CD14-positive monocyte (primary cell): ENCODE measurements around the gene STPG1. TPM values are rescaled to one million over a fixed set of nuclear protein-coding genes. Genes with fewer than 3 reads are reported as not detected.

Experiments used
- DNase-seq, 3 donors: peaks; one replicate each; pipeline ENCODE4 v3.0.0-alpha.2; 2011 to 2022
- H2AFZ ChIP-seq: 2 replicates; pipeline ENCODE4 v1.6.0; 2012; ENCODE audit warnings: mild to moderate bottlenecking, low read depth, low read length, inconsistent platforms; ENCODE audit not compliant: insufficient read depth, poor library complexity, severe bottlenecking
- H3K27ac ChIP-seq, 2 donors: 1 replicate in 1 of 2; 2 replicates in 1 of 2; pipeline ENCODE4 v1.5.1; 2012 to 2013; ENCODE audit warnings: low read length in 2 of 2, control low read depth in 1 of 2, inconsistent platforms in 1 of 2, low read depth in 1 of 2, mild to moderate bottlenecking in 1 of 2
- H3K27me3 ChIP-seq, 2 donors: one replicate each; pipeline versions ENCODE4 v1.6.0 to v1.6.1; 2011 to 2013; ENCODE audit warnings: low read length in 2 of 2; ENCODE audit not compliant: control insufficient read depth in 2 of 2, insufficient read depth in 2 of 2
- H3K36me3 ChIP-seq, 2 donors: replicated peaks in 1 of 2; 1 replicate in 1 of 2; 2 replicates in 1 of 2; pipeline versions ENCODE4 v1.5.1 to v1.6.1; 2012 to 2013; ENCODE audit warnings: low read length in 2 of 2, control low read depth in 1 of 2, inconsistent platforms in 1 of 2, mild to moderate bottlenecking in 1 of 2; ENCODE audit not compliant: insufficient read depth in 2 of 2, control insufficient read depth in 1 of 2
- H3K4me1 ChIP-seq, 2 donors: 1 replicate in 1 of 2; 2 replicates in 1 of 2; pipeline versions ENCODE4 v1.5.1 to v1.6.1; 2012 to 2013; ENCODE audit warnings: low read length in 2 of 2, control low read depth in 1 of 2, inconsistent platforms in 1 of 2, mild to moderate bottlenecking in 1 of 2, moderate library complexity in 1 of 2; ENCODE audit not compliant: insufficient read depth in 2 of 2, control insufficient read depth in 1 of 2
- H3K4me2 ChIP-seq: replicated peaks from 2 replicates; pipeline ENCODE3; 2012; ENCODE audit warnings: low read length, moderate library complexity, mild to moderate bottlenecking; ENCODE audit not compliant: poor library complexity, severe bottlenecking; ENCODE audit errors: extremely low read depth
- H3K4me3 ChIP-seq, 3 experiments: fragments of 200-600 bp in 1 of 3; sonication (generic) in 1 of 3; replicated peaks in 1 of 3; 1 replicate in 2 of 3; 2 replicates in 1 of 3; pipeline ENCODE4 v1.5.1; 2011 to 2013; ENCODE audit warnings: low read length in 3 of 3, mild to moderate bottlenecking in 3 of 3, control low read depth in 2 of 3, low read depth in 2 of 3, inconsistent platforms in 1 of 3, moderate library complexity in 1 of 3
- H3K79me2 ChIP-seq: 2 replicates; pipeline ENCODE4 v1.6.0; 2012; ENCODE audit warnings: mild to moderate bottlenecking, control low read depth, inconsistent platforms, low read length, moderate library complexity; ENCODE audit not compliant: insufficient read depth
- H3K9ac ChIP-seq: 2 replicates; pipeline ENCODE4 v1.6.0; 2017; ENCODE audit warnings: low read length, mild to moderate bottlenecking; ENCODE audit not compliant: insufficient read depth, poor library complexity, severe bottlenecking
- H3K9me3 ChIP-seq, 2 donors: replicated peaks in 1 of 2; 1 replicate in 1 of 2; 2 replicates in 1 of 2; pipeline versions ENCODE4 v1.5.1 to v1.6.1; 2012 to 2013; ENCODE audit warnings: low read length in 2 of 2, control low read depth in 1 of 2; ENCODE audit not compliant: control insufficient read depth in 1 of 2, insufficient read depth in 1 of 2
- H4K20me1 ChIP-seq: 2 replicates; pipeline ENCODE4 v1.6.0; 2012; ENCODE audit warnings: mild to moderate bottlenecking, low read length, control low read depth, moderate library complexity; ENCODE audit not compliant: insufficient read depth
- H3K27ac Mint-ChIP-seq, 7 donors: one replicate each; pipeline ENCODE4 v1.8.0; 2020; ENCODE audit warnings: mild to moderate bottlenecking in 7 of 7, mixed read lengths in 7 of 7, moderate library complexity in 6 of 7, inconsistent platforms in 2 of 7
- H3K27me3 Mint-ChIP-seq, 3 donors: one replicate each; pipeline ENCODE4 v1.8.0; 2021 to 2022; ENCODE audit warnings: low read depth in 3 of 3, mild to moderate bottlenecking in 3 of 3, mixed read lengths in 3 of 3, moderate library complexity in 3 of 3, inconsistent platforms in 1 of 3
- H3K36me3 Mint-ChIP-seq, 2 donors: one replicate each; pipeline ENCODE4 v1.8.0; 2020; ENCODE audit warnings: mixed read lengths in 2 of 2, inconsistent platforms in 1 of 2, mild to moderate bottlenecking in 1 of 2
- H3K4me1 Mint-ChIP-seq: one replicate; pipeline ENCODE4 v1.8.0; 2020; ENCODE audit warnings: mild to moderate bottlenecking, mixed read lengths
- H3K4me3 Mint-ChIP-seq, 2 donors: one replicate each; pipeline ENCODE4 v1.8.0; 2020; ENCODE audit warnings: mild to moderate bottlenecking in 2 of 2, mixed read lengths in 2 of 2, moderate library complexity in 1 of 2
- H3K9me3 Mint-ChIP-seq, 7 donors: one replicate each; pipeline ENCODE4 v1.8.0; 2020 to 2022; ENCODE audit warnings: mixed read lengths in 7 of 7, mild to moderate bottlenecking in 6 of 7, moderate library complexity in 6 of 7, inconsistent platforms in 2 of 7
- CTCF ChIP-seq: fragments of 200-600 bp; IDR thresholded peaks from one replicate; pipeline ENCODE4 v1.8.0; 2022; ENCODE audit warnings: antibody characterized with exemption, mild to moderate bottlenecking
- WGBS: methylation state at CpG from one replicate; pipeline ENCODE4 v1.1.5; 2013; ENCODE audit warnings: missing lambda C conversion rate; ENCODE audit not compliant: insufficient coverage; 5-methylcytosine and 5-hydroxymethylcytosine counted together
- intact Hi-C, 2 donors: fragments of 100-400 bp; cut with micrococcal nuclease; formaldehyde crosslinking; loops; one replicate each; pipeline versions ENCODE4 v1.15.0 to v1.15.1; 2023
- polyA plus RNA-seq, 3 donors: library from polyadenylated mRNA; depleted of rRNA in 1 of 3; unstranded in 2 of 3; stranded (reverse) in 1 of 3; fragments of 300-500 nt in 2 of 3; fragments of >200 nt in 1 of 3; fragmentation: Illumina TruSeq in 2 of 3; gene quantifications; 1 replicate in 2 of 3; 2 replicates in 1 of 3; pipeline ENCODE4 v1.2.3, GENCODE V29; 2012 to 2021

The STPG1 gene
- polyA plus RNA-seq, 3 donors = 0.57 to 0.85 (median 0.60) TPM

- 85% methylated on average over 4 of the region's 8 CpGs for WGBS
- Histone ChIP-seq H3K4me3 (no peak overlapping the region), H3K27me3 (no peaks in the 10 kb centered on the region), H3K9me3 (no peaks in the 10 kb centered on the region), H3K79me2 (no peaks in the 10 kb centered on the region), H4K20me1 (no peaks in the 10 kb centered on the region), H3K4me2 (no peak overlapping the region), H2AFZ (no peak overlapping the region), H3K4me1 (no peaks in the 10 kb centered on the region), H3K27ac (no peak overlapping the region), H3K36me3 (no peaks in the 10 kb centered on the region), H3K9ac (no peak overlapping the region)
- Mint-ChIP-seq H3K9me3 (peaks cover 0 to 1% (median 0%) of the 10 kb centered on the region in 7 donors), H3K4me3 (no peak overlapping the region), H3K27me3 (peaks cover 1 to 8% (median 2%) of the 10 kb centered on the region in 3 donors), H3K27ac (no peak overlapping the region), H3K36me3 (no peaks in the 10 kb centered on the region), H3K4me1 (no peaks in the 10 kb centered on the region)
- intact Hi-C loops = no loop called here
- no peak for TF ChIP-seq CTCF
- no peak for DNase-seq
Measured at GRCh38 chr1:24341260-24341659, 72.3 kb downstream of the STPG1 start.

- no peaks in the 10 kb centered on the region for H3K4me1 ChIP-seq
- TF ChIP-seq CTCF = no peak
- peaks cover 1 to 8% (median 2%) of the 10 kb centered on the region in 3 donors for H3K27me3 Mint-ChIP-seq
- H3K4me3 Mint-ChIP-seq = no peak overlapping the region
- no peak overlapping the region for H3K27ac Mint-ChIP-seq
- H3K9me3 ChIP-seq = no peaks in the 10 kb centered on the region
- H3K36me3 Mint-ChIP-seq = no peaks in the 10 kb centered on the region
- WGBS = 67% methylated on average over 6 of the region's 8 CpGs
- DNase-seq = no peak
- no peak overlapping the region for H3K4me3 ChIP-seq
- H3K36me3 ChIP-seq = no peaks in the 10 kb centered on the region
- no peak overlapping the region for H3K4me2 ChIP-seq
- no peak overlapping the region for H3K27ac ChIP-seq
- peaks cover 0 to 1% (median 0%) of the 10 kb centered on the region in 7 donors for H3K9me3 Mint-ChIP-seq
- no peaks in the 10 kb centered on the region for H3K79me2 ChIP-seq
- H2AFZ ChIP-seq = no peak overlapping the region
- H3K9ac ChIP-seq = no peak overlapping the region
- intact Hi-C loops = no loop called here
- H3K27me3 ChIP-seq = no peaks in the 10 kb centered on the region
- no peaks in the 10 kb centered on the region for H3K4me1 Mint-ChIP-seq
- H4K20me1 ChIP-seq = no peaks in the 10 kb centered on the region
Measured at GRCh38 chr1:24340770-24341169, 72.8 kb downstream of the STPG1 start.
